HL-60 (cell line): ENCODE data around the gene RASAL1.

Experiments used
- TF ChIP-seq, protein P1 (sequence below): IDR thresholded peaks from 2 replicates; pipeline ENCODE4 v1.6.1; 2012; ENCODE audit warnings: low read depth; ENCODE audit not compliant: insufficient replicate concordance
- TF ChIP-seq, protein P2 (sequence below): IDR thresholded peaks from one replicate; pipeline ENCODE4 v1.5.1; 2011; ENCODE audit warnings: low read length, control low read depth, inconsistent platforms; ENCODE audit not compliant: insufficient read depth

DNA sequence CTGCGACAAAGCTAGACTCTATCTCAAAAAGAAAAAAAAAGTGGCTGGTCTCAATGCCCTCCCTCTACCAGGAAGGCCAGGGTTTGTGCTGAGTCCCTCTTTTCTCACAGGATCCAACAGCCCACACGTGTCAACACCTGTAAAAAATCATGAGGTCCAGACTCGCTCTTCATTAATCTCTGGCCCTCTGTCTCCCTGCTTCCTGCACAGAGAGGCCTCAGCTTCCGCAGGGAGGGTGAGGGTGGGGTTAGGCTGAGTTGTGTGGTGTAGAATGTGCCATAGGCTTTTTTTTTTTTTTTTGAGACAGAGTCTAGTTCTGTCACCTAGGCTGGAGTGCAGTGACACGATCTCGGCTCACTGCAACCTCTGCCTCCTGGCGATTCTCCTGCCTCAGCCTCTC, 20.1 kb upstream of the RASAL1 start:
- TF ChIP-seq, protein P1, sequence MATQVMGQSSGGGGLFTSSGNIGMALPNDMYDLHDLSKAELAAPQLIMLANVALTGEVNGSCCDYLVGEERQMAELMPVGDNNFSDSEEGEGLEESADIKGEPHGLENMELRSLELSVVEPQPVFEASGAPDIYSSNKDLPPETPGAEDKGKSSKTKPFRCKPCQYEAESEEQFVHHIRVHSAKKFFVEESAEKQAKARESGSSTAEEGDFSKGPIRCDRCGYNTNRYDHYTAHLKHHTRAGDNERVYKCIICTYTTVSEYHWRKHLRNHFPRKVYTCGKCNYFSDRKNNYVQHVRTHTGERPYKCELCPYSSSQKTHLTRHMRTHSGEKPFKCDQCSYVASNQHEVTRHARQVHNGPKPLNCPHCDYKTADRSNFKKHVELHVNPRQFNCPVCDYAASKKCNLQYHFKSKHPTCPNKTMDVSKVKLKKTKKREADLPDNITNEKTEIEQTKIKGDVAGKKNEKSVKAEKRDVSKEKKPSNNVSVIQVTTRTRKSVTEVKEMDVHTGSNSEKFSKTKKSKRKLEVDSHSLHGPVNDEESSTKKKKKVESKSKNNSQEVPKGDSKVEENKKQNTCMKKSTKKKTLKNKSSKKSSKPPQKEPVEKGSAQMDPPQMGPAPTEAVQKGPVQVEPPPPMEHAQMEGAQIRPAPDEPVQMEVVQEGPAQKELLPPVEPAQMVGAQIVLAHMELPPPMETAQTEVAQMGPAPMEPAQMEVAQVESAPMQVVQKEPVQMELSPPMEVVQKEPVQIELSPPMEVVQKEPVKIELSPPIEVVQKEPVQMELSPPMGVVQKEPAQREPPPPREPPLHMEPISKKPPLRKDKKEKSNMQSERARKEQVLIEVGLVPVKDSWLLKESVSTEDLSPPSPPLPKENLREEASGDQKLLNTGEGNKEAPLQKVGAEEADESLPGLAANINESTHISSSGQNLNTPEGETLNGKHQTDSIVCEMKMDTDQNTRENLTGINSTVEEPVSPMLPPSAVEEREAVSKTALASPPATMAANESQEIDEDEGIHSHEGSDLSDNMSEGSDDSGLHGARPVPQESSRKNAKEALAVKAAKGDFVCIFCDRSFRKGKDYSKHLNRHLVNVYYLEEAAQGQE = no peak
- TF ChIP-seq, protein P2, sequence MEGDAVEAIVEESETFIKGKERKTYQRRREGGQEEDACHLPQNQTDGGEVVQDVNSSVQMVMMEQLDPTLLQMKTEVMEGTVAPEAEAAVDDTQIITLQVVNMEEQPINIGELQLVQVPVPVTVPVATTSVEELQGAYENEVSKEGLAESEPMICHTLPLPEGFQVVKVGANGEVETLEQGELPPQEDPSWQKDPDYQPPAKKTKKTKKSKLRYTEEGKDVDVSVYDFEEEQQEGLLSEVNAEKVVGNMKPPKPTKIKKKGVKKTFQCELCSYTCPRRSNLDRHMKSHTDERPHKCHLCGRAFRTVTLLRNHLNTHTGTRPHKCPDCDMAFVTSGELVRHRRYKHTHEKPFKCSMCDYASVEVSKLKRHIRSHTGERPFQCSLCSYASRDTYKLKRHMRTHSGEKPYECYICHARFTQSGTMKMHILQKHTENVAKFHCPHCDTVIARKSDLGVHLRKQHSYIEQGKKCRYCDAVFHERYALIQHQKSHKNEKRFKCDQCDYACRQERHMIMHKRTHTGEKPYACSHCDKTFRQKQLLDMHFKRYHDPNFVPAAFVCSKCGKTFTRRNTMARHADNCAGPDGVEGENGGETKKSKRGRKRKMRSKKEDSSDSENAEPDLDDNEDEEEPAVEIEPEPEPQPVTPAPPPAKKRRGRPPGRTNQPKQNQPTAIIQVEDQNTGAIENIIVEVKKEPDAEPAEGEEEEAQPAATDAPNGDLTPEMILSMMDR = no peak
